Neuronal stem cell (in vitro differentiated cells): Measurements from ENCODE around the gene RALGDS.

ENCODE experiments used
- DNase-seq: peaks from one replicate; pipeline ENCODE4 v3.0.0-alpha.2; 2013; ENCODE audit warnings: low spot score
- H2AFZ ChIP-seq: one replicate; pipeline ENCODE4 v1.6.1; 2013; ENCODE audit warnings: mild to moderate bottlenecking, low read length, inconsistent platforms
- H2AK5ac ChIP-seq: 2 replicates; pipeline ENCODE4 v1.6.1; 2013; ENCODE audit warnings: low read depth, mild to moderate bottlenecking, inconsistent platforms, low read length, moderate library complexity, mixed read lengths
- H2BK120ac ChIP-seq: 2 replicates; pipeline ENCODE4 v1.6.1; 2013; ENCODE audit warnings: low read depth, mild to moderate bottlenecking, inconsistent platforms, low read length, moderate library complexity, mixed read lengths
- H2BK12ac ChIP-seq: one replicate; pipeline ENCODE4 v1.6.1; 2013; ENCODE audit warnings: low read length, inconsistent platforms
- H2BK15ac ChIP-seq: 2 replicates; pipeline ENCODE4 v1.6.1; 2013; ENCODE audit warnings: mild to moderate bottlenecking, low read length, inconsistent platforms, mixed read lengths
- H2BK5ac ChIP-seq: one replicate; pipeline ENCODE4 v1.6.1; 2013; ENCODE audit warnings: inconsistent platforms, mild to moderate bottlenecking, low read length, moderate library complexity
- H3K14ac ChIP-seq: one replicate; pipeline ENCODE4 v1.6.1; 2013; ENCODE audit warnings: low read length, inconsistent platforms
- H3K18ac ChIP-seq: 2 replicates; pipeline ENCODE4 v1.6.1; 2013; ENCODE audit warnings: low read length, inconsistent platforms
- H3K23ac ChIP-seq: 2 replicates; pipeline ENCODE4 v1.6.1; 2013; ENCODE audit warnings: low read depth, mild to moderate bottlenecking, mixed read lengths, low read length, inconsistent platforms; ENCODE audit not compliant: poor library complexity
- H3K27ac ChIP-seq: replicated peaks from 3 replicates; pipeline ENCODE4 v1.5.1; 2013; ENCODE audit warnings: low read length, inconsistent platforms
- H3K27me3 ChIP-seq, 3 experiments: 2 replicates each; pipeline ENCODE4 v1.6.1; 2013; ENCODE audit warnings: low read length in 3 of 3, mild to moderate bottlenecking in 2 of 3, inconsistent platforms in 1 of 3, low read depth in 1 of 3, mixed read lengths in 1 of 3, moderate library complexity in 1 of 3; ENCODE audit not compliant: control insufficient read depth in 3 of 3, insufficient read depth in 3 of 3
- H3K36me3 ChIP-seq, 2 donors: replicated peaks in 1 of 2; 2 replicates each; pipeline ENCODE4 v1.6.1; 2013; ENCODE audit warnings: low read length in 2 of 2; ENCODE audit not compliant: control insufficient read depth in 2 of 2, insufficient read depth in 2 of 2
- H3K4ac ChIP-seq: 2 replicates; pipeline ENCODE4 v1.6.1; 2013; ENCODE audit warnings: inconsistent platforms, mild to moderate bottlenecking, low read length, moderate library complexity
- H3K4me1 ChIP-seq, 2 donors: 1 replicate in 1 of 2; 2 replicates in 1 of 2; pipeline ENCODE4 v1.6.1; 2013; ENCODE audit warnings: low read length in 2 of 2, low read depth in 1 of 2; ENCODE audit not compliant: control insufficient read depth in 2 of 2, insufficient read depth in 1 of 2
- H3K4me2 ChIP-seq: one replicate; pipeline ENCODE4 v1.6.1; 2013; ENCODE audit warnings: mild to moderate bottlenecking, low read length, inconsistent platforms; ENCODE audit not compliant: insufficient read depth, poor library complexity, severe bottlenecking
- H3K4me3 ChIP-seq, 2 donors: 2 replicates each; pipeline ENCODE4 v1.5.1; 2013; ENCODE audit warnings: low read length in 2 of 2, mild to moderate bottlenecking in 2 of 2, inconsistent platforms in 1 of 2, moderate library complexity in 1 of 2
- H3K79me1 ChIP-seq: one replicate; pipeline ENCODE4 v1.6.1; 2013; ENCODE audit warnings: low read depth, mild to moderate bottlenecking, inconsistent platforms, low read length, moderate library complexity
- H3K9ac ChIP-seq: one replicate; pipeline ENCODE4 v1.6.1; 2013; ENCODE audit warnings: mild to moderate bottlenecking, low read depth, low read length, inconsistent platforms; ENCODE audit not compliant: poor library complexity
- H3K9me3 ChIP-seq, 2 donors: replicated peaks in 1 of 2; 2 replicates each; pipeline versions ENCODE3 to v1.6.1; 2013; ENCODE audit warnings: low read length in 2 of 2, mild to moderate bottlenecking in 2 of 2, inconsistent platforms in 1 of 2, low read depth in 1 of 2, mixed read lengths in 1 of 2, moderate library complexity in 1 of 2; ENCODE audit not compliant: control insufficient read depth in 2 of 2, insufficient read depth in 1 of 2
- H4K8ac ChIP-seq: one replicate; pipeline ENCODE4 v1.6.1; 2013; ENCODE audit warnings: low read depth, mild to moderate bottlenecking, inconsistent platforms, low read length, moderate library complexity
- H4K91ac ChIP-seq: one replicate; pipeline ENCODE4 v1.6.1; 2013; ENCODE audit warnings: low read length, low read depth, mild to moderate bottlenecking, inconsistent platforms; ENCODE audit not compliant: poor library complexity
- WGBS, 2 donors: extraction: QIAGEN DNeasy Blood & Tissue Kit; methylation state at CpG; one replicate each; pipeline ENCODE4 v1.1.7; 2013; ENCODE audit warnings: missing lambda C conversion rate in 2 of 2, mixed read lengths in 1 of 2; ENCODE audit not compliant: insufficient read length in 2 of 2, insufficient replicate concordance in 1 of 2; ENCODE audit errors: extremely low coverage in 2 of 2; 5-methylcytosine and 5-hydroxymethylcytosine counted together

The RALGDS gene

GRCh38 chr9:133154097-133154989, 33.3 kb upstream of the RALGDS start:
- Histone ChIP-seq H3K9me3 (no peaks in the 10 kb centered on the region), H3K23ac (no peak overlapping the region), H3K27ac (no peak overlapping the region), H3K36me3 (no peaks in the 10 kb centered on the region), H2BK120ac (no peak overlapping the region), H2BK5ac (no peak overlapping the region), H3K9ac (no peak overlapping the region), H2AK5ac (peak overlapping the region; percentile 6), H2BK12ac (no peak overlapping the region), H4K8ac (no peak overlapping the region), H3K4ac (no peak overlapping the region), H3K4me3 (peak overlapping the region in 1 of 2 donors; percentile 1), H3K4me2 (no peak overlapping the region), H3K27me3 (no peaks in the 10 kb centered on the region), H3K14ac (no peak overlapping the region), H3K79me1 (no peaks in the 10 kb centered on the region), H2AFZ (no peak overlapping the region), H2BK15ac (no peak overlapping the region), H3K4me1 (peaks cover 2 to 8% of the 10 kb centered on the region in 2 donors), H3K18ac (no peak overlapping the region), H4K91ac (no peak overlapping the region)
- DNase-seq, result no peak
- no CpG with 5 or more reads among the region's 13 CpGs for WGBS, 2 donors

GRCh38 chr9:133153227-133154096, 32.4 kb upstream of the RALGDS start:
- Histone ChIP-seq H3K27me3 (no peaks in the 10 kb centered on the region), H4K91ac (no peak overlapping the region), H2BK5ac (no peak overlapping the region), H3K9ac (peak overlapping the region; percentile 17), H2AK5ac (peak overlapping the region; percentile 65), H3K23ac (no peak overlapping the region), H2AFZ (peak overlapping the region; percentile 80), H3K14ac (no peak overlapping the region), H3K27ac (no peak overlapping the region), H3K9me3 (no peaks in the 10 kb centered on the region), H3K36me3 (no peaks in the 10 kb centered on the region), H3K79me1 (peaks cover 3% of the 10 kb centered on the region), H3K4me3 (peak overlapping the region in 1 of 2 donors; percentile 1), H3K4me2 (no peak overlapping the region), H2BK15ac (no peak overlapping the region), H3K4ac (no peak overlapping the region), H3K4me1 (peaks cover 2 to 10% of the 10 kb centered on the region in 2 donors), H2BK120ac (no peak overlapping the region), H4K8ac (peak overlapping the region; percentile 30), H3K18ac (peak overlapping the region; percentile 22), H2BK12ac (peak overlapping the region; percentile 66)
- WGBS, 2 donors, result no CpG with 5 or more reads among the region's 36 CpGs
- no peak for DNase-seq

DNA sequence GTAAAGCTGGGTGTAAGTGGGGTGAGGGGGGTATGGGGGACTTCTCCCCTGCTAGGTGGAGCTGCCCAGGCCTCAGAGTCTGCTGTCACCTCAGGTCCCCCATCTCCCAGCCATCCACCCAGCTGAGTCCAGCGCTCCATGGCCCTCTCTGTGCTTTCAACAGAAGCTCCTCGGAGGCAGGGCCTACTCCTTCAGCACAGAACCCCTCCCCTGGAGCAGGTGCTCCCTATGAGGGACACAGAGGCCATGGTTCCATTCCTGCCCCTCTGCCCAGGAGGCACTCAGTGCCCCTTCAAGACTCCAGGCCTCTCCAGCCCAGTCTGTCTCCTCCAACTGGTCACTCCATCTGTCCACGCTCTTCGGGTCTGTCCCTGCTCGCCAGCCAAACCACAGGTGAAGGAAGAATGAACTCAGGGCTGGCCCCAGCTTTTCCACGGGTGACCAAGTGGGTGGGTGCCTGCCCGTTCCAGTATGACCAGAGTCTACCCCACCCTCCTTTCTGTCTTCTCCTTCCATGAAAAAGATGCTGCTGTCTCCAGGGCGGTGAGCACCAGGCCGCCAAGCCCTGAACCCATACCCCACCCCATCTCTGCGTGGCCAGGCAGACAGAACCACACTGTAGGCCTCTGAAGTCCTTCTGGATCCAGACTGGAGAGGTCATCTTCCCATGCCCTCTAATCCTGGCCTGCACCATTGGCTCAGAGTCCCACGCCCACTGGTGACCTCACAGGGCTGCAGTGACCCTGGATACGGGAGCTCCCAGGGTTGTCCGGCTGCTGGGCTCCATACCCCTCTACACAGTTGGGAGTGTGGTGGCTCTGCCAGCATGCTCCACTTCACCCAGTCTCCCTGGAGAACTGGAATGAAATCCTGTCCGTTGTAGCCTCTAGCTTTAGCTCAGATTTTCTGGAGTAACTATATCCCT, 30.8 kb upstream of the RALGDS start:
- Histone ChIP-seq H3K36me3 (peaks cover 0 to 1% of the 10 kb centered on the region in 2 donors), H3K14ac (no peak overlapping the region), H3K23ac (no peak overlapping the region), H4K91ac (no peak overlapping the region), H3K9ac (peak overlapping the region; percentile 5), H2AFZ (no peak overlapping the region), H3K27ac (no peak overlapping the region), H2BK5ac (no peak overlapping the region), H2BK12ac (no peak overlapping the region), H3K4ac (no peak overlapping the region), H2AK5ac (peak overlapping the region; percentile 78), H3K4me1 (peaks cover 12 to 19% of the 10 kb centered on the region in 2 donors), H2BK120ac (no peak overlapping the region), H2BK15ac (no peak overlapping the region), H3K4me2 (no peak overlapping the region), H3K18ac (no peak overlapping the region), H3K9me3 (no peaks in the 10 kb centered on the region), H3K27me3 (no peaks in the 10 kb centered on the region), H4K8ac (no peak overlapping the region), H3K4me3 (no peak overlapping the region), H3K79me1 (peaks cover 9% of the 10 kb centered on the region)
- no CpG with 5 or more reads among the region's 14 CpGs for WGBS, 2 donors
- no peak for DNase-seq
